ENCODE results near the gene DCDC2. TPM values are rescaled to one million over a fixed set of nuclear protein-coding genes. Genes with fewer than 3 reads are reported as not detected.
"Not testable (repeated sequence)": the region's sequence is repeated elsewhere in the genome, so short reads cannot be mapped to it uniquely, and the experiment has no call there.

The DCDC2 gene
- total and polyA plus RNA-seq, 7 donors: under 0.01 to 1.6 (median 0.53) TPM; not detected in 3

DNA sequence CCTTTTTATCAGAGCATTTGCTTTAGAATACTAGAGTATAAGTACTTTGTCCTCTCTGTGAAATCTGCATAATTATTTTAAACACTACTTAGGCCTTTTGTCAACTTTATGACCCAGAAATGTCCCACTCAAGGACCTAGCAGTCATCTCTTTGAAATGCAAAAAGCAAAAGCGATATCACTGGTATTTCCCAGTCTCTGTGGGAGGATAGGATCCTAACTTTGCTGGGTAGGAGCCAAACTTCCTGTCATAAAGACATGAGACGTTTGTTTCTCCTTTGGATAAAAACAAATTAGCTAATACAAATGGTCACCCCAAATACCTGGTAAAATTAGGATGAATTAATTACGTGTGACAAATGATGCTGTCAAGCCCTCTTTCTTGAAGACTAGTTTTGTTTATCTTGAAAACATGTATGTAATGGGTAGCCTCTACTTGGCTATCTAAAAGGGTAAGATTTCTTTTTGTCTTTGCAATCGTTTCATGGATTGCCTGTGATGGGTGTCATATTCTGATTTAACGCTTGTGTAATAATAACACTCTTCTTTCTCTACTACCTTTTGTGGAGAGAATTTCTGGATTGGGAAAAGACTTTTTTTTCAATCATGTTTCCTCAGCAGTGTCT lies 36.2 kb downstream of the DCDC2 start:
- Histone ChIP-seq H3K4me1 (no peaks in the 10 kb centered on the region), H3K36me3 (no peaks in the 10 kb centered on the region), H3K9me3 (no peaks in the 10 kb centered on the region), H3K27ac (no peak overlapping the region), H3K4me3 (no peak overlapping the region), H3K27me3 (no peaks in the 10 kb centered on the region)
- intact Hi-C loops (cut with DNase I): no loop called here
- TF ChIP-seq POLR2A (IDR thresholded peaks at IDR 0.05) (no peak), POLR2AphosphoS5 (IDR thresholded peaks at IDR 0.05) (no peak), EP300 (IDR thresholded peaks at IDR 0.05) (no peak)
- TF ChIP-seq, protein P1, sequence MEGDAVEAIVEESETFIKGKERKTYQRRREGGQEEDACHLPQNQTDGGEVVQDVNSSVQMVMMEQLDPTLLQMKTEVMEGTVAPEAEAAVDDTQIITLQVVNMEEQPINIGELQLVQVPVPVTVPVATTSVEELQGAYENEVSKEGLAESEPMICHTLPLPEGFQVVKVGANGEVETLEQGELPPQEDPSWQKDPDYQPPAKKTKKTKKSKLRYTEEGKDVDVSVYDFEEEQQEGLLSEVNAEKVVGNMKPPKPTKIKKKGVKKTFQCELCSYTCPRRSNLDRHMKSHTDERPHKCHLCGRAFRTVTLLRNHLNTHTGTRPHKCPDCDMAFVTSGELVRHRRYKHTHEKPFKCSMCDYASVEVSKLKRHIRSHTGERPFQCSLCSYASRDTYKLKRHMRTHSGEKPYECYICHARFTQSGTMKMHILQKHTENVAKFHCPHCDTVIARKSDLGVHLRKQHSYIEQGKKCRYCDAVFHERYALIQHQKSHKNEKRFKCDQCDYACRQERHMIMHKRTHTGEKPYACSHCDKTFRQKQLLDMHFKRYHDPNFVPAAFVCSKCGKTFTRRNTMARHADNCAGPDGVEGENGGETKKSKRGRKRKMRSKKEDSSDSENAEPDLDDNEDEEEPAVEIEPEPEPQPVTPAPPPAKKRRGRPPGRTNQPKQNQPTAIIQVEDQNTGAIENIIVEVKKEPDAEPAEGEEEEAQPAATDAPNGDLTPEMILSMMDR (IDR thresholded peaks at IDR 0.05): no peak
- WGBS, 2 donors: 54 to 64% methylated on average over 5 of the region's 5 CpGs
- no peak for DNase-seq

DNA sequence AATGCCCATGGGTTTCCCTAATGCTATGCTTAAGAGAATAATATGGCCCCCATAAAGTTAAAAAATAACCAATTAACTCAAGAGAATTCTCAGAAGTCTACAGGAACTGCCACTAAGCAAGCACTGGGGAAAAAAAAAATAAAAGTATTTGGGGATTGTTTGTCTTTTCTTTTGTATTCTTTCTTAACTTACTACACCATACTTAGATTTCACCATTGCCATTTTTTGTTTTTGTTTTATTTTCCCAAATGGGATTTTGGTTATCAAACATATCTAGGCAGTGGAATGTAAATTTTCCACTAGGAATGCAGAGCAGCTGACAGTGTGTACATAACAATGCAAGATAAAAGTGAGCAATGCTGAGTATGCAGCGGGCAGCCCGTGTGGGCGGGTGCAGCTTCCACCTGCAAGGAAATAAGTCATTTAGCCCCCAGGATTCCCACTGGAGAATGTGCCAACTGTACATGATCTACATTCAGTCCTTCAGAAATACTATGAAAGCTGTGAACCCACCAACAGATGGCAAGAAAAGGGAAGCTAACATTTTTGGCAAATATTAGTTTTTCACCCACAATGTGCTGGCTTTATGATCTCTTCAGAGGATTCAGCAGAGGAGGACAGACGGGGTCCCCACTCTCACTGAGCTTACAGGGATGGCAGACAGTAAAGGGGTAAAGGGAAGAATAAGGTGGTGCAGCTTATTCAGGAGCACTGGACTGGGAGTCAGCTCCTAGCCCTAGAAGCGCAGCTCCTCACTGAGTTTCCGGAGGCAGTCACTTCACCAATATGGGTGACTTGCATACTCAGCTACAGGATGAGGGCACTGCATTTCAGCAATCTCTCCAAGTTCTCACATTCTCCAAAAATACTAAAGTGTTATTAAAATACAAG lies 44.4 kb downstream of the DCDC2 start:
- intact Hi-C loops (cut with DNase I): no loop called here
- no peak for DNase-seq
- TF ChIP-seq EP300 (IDR thresholded peaks at IDR 0.05): no peak
- TF ChIP-seq, protein P1 (IDR thresholded peaks at IDR 0.05): no peak
- no peak for TF ChIP-seq POLR2AphosphoS5 (IDR thresholded peaks at IDR 0.05)
- TF ChIP-seq POLR2A (IDR thresholded peaks at IDR 0.05): no peak
- Histone ChIP-seq H3K4me1 (no peaks in the 10 kb centered on the region), H3K27ac (no peak overlapping the region), H3K4me3 (no peak overlapping the region), H3K36me3 (no peaks in the 10 kb centered on the region), H3K27me3 (no peaks in the 10 kb centered on the region), H3K9me3 (peaks cover 0 to 4% (median 0%) of the 10 kb centered on the region in 4 donors)
- WGBS, 2 donors: 32 to 60% methylated on average over 6 of the region's 6 CpGs

DNA sequence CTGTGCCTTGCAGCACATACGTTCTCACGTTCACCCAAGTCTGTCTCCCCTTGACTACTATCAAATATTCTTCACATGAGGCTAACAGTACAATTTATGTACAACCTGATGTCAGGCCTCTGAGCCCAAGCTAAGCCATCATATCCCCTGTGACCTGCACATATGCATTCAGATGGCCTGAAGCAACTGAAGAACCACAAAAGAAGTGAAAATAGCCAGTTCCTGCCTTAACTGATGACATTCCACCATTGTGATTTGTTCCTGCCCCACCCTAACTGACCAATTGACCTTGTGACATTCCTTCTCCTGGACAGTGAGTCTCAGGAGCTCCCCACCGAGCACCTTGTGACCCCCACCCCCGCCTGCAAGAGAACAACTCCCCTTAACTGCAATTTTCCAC lies 46.1 kb downstream of the DCDC2 start:
- H3K27ac ChIP-seq; H3K4me1 ChIP-seq; intact Hi-C loops (cut with DNase I); DNase-seq; H3K4me3 ChIP-seq; H3K27me3 ChIP-seq; H3K36me3 ChIP-seq; H3K9me3 ChIP-seq: not testable (repeated sequence)
- 89 to 93% methylated on average over 4 of the region's 4 CpGs for WGBS, 2 donors

DNA sequence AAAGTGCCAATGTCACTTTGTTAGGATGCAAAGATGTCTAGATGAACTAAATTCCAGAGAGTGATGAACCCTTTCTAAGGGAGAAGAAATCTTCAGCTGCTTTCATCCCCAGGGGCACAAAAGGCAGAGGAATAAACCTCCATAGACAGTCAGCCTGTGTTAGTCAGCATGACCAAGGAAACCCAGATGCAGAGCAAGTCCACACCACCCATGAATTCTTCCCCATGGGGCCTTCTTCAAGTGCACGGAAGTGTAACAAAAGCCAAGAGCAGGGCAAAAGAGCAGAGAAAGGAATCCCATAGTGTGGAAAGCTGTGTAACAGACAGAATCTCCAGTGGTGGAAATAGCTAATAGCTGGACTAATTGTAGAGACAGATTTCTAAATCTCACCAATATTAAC lies 50.0 kb downstream of the DCDC2 start:
- no peak overlapping the region for H3K27ac ChIP-seq
- WGBS, 2 donors: 80 to 88% methylated on average over 1 of the region's 1 CpG
- peaks cover 0 to 4% (median 0%) of the 10 kb centered on the region in 4 donors for H3K9me3 ChIP-seq
- DNase-seq: no peak
- TF ChIP-seq, protein P1 (IDR thresholded peaks at IDR 0.05): no peak
- TF ChIP-seq POLR2AphosphoS5 (IDR thresholded peaks at IDR 0.05): no peak
- TF ChIP-seq EP300 (IDR thresholded peaks at IDR 0.05): no peak
- no peak for TF ChIP-seq POLR2A (IDR thresholded peaks at IDR 0.05)
- intact Hi-C loops (cut with DNase I): no loop called here
- H3K4me1 ChIP-seq: no peaks in the 10 kb centered on the region
- no peaks in the 10 kb centered on the region for H3K27me3 ChIP-seq
- H3K36me3 ChIP-seq: no peaks in the 10 kb centered on the region
- no peak overlapping the region for H3K4me3 ChIP-seq

DNA sequence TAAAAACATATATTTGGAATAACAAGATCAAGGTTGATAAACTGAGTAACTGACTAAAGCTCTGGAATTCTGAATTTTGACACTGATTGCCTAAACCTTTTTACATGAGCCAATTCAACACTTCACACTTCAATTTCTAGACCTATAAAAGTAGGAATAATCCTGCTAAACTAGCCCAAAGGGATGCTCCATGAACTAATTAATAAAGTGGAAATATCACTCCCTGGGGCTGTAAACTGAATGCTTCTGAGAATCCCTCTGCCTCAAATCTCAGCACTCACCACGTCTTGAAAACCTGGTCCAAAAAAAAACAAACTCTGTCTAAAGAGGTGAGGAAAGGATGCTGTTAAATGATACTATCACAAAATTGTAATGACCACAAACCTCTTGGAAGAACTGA lies 50.9 kb downstream of the DCDC2 start:
- DNase-seq: no peak
- TF ChIP-seq POLR2A (IDR thresholded peaks at IDR 0.05) (no peak), EP300 (IDR thresholded peaks at IDR 0.05) (no peak), POLR2AphosphoS5 (IDR thresholded peaks at IDR 0.05) (no peak)
- TF ChIP-seq, protein P1 (IDR thresholded peaks at IDR 0.05): no peak
- H3K4me1 ChIP-seq: no peaks in the 10 kb centered on the region
- intact Hi-C loops (cut with DNase I): no loop called here
- H3K9me3 ChIP-seq: peaks cover 0 to 4% (median 0%) of the 10 kb centered on the region in 4 donors
- H3K27ac ChIP-seq: no peak overlapping the region
- WGBS, 2 donors: 64 to 65% methylated on average over 1 of the region's 1 CpG
- no peaks in the 10 kb centered on the region for H3K27me3 ChIP-seq
- no peaks in the 10 kb centered on the region for H3K36me3 ChIP-seq
- H3K4me3 ChIP-seq: no peak overlapping the region

Data from sigmoid colon (tissue), 7 donors.